Stimulated activated CD8-positive, alpha-beta memory T cell treated with anti-CD3 and anti-CD28 coated beads, Interleukin-12 subunit alpha, Interleukin-12 subunit beta, amount 100 ng/mL, for 24 hours (primary cell): ENCODE measurements around the gene SDK1.

Source experiments
- DNase-seq: peaks from one replicate; pipeline ENCODE4 v3.0.0-alpha.2; 2020; ENCODE audit errors: extremely low read depth

Gene SDK1

DNA sequence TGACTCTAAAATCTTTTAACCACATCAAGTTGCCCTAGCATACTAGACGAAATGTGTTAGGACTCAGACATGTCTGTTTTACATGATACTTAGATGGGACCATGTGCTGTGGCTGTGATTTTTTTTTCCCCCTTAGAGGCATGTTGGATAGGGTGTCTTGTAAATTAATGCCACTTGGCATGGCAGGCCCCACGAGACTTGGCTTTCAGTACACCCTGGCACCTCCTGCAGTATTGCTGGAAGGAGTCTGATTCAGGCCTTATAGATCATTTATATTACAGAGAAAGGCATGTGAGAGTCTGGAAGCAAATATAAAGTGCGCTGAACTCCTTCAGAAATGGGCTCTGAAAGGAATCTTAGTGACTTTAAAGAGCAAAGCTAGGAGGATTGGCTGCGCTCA is 494.1 kb downstream of the SDK1 start:
- no peak for DNase-seq

DNA sequence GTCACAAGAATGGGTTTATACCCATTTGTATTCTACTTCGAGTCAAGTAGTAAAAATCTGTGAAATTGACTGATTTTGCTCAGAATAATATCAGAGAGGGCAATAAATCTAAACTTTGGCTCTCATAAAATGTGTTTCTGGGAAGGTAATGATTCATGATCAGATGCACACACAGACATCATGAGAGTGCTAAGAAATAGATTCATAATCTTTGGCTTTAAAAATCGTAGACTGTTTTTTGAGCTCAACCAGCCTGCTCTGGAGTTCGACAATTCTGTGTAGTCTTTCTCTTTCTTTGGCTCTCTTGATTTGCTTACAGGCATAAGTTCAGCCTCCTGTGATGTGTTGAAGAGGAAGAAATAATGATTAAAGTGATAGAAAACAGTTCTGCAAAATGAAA is 494.7 kb downstream of the SDK1 start:
- DNase-seq, result no peak

DNA sequence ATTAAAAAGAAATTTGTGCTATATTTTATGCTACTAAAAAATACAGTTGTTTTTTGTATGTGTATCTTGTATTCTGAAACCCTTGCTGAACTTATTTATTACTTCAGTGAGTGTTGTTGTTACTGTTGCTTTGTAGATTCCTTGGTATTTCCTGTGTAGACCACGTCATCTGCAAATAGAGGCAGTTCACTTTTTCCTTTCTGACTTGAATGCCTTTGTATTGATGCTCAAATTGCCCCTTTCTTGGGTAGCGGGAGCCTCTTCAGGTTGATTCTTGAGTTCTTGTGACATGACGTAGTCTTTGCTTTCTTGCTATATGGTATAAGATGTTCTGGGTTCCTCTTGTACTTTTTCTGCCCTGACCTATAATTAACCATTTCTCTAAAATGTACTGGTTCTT is 504.1 kb downstream of the SDK1 start:
- DNase-seq, result no peak

DNA sequence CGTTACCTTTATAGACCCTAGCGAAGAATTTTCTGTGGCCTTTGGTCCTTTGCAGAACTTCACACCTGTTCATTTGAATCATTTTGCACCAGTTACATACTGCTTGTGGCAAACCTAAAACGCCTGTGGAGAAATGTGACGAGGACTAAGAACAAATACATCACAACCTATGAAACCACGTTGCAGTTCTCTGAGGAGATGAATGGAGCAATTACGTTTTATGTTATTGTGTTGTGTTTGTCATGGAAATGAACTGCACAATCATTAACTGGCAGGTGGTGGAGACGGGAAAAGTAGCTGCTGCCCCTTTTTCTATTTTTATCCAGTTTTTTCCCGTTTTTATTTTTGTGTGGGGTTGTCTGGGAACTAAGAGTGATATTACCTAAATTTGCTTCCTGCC is 505.5 kb downstream of the SDK1 start:
- DNase-seq, result no peak

DNA sequence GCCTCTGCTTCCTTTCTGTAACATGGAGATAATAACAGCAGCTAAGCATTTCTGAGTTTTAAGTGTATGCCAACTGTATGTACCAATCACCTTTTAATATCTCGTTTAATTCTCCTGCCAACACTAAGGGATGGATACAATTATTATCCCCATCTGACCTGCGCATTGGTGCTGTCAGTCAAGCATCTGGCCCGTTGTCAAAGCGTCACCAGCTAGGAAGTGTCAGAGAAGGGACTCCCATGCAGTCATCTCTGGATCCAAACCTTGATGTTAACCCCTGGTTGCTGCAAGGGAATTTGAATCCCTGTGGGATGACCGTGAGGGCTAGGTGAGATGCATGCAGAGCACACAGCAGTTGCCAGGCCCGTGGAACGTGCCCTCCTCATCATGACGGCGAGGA is 506.8 kb downstream of the SDK1 start:
- DNase-seq, result no peak

DNA sequence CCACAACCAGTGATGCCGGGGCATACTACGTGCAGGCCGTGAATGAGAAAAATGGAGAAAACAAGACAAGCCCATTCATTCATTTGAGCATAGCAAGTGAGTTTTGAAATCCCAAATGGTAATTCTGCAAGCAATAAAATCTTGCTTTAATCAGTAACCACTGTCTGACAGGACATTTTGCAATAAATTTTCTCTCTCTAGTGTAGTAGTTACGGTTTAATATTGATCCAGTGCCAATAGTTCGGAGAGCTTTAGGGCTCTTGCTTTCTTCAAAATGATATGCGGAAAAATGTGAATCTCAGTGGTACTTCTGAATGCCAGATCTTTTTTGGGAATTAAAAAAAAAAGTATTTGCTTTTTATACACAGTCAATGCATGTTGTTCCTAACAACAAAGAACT is 520.4 kb downstream of the SDK1 start:
- no peak for DNase-seq

DNA sequence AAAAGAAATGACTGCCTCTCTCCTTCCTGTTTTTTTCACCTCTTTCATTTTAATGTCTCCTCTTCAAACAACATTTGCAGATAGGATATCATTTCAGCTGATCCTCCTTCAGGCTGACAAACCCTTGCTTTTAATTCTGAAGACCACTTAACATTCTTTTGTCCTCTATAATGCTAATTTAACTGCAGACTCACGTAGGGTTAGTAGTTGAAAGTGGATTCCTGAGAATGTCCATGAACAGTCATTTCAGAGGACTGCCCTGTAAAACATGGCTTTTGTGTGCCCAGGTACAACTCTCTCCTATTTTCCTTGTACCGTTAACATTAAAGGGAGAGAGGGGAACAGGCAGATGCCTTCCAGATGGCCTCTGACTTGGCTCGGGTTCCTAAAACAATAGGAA is 524.4 kb downstream of the SDK1 start:
- no peak for DNase-seq

DNA sequence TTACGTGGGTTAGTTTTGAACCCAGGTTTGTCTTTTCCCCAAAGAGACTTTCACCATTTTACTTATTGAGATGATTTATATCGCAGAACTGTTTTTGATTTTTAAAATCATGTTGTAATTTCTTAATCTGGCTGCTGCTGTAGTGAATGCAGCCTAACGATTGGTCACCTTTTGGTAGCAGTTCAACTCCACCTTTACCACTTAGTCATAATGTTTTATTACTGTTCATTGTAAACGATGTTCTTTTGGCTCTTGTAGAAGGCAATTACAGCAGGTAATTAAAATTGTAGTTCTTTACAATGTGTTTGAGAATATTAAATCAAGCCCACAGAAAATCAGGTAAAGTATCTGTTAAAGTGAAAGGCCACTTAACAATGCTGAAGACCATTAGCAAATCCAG is 531.1 kb downstream of the SDK1 start:
- DNase-seq, result no peak

DNA sequence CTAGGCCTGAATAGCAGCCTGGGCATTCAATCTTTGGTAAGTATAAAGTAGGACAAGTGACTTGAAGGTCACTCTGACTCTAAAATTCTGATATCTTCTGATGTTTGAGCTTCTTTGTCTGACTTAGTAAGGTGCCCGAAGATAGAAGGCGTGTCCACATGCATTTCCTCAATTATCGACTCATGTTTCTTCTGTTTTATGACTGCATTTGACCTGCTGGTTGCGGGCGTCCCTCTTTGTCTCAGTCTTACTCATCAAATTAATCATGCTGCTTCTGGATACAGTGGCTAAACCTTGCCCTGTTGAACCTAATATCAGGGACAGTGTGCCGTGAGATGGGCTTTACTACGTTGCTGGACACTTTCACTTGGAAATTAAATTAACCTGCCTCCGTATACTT is 534.1 kb downstream of the SDK1 start:
- no peak for DNase-seq

DNA sequence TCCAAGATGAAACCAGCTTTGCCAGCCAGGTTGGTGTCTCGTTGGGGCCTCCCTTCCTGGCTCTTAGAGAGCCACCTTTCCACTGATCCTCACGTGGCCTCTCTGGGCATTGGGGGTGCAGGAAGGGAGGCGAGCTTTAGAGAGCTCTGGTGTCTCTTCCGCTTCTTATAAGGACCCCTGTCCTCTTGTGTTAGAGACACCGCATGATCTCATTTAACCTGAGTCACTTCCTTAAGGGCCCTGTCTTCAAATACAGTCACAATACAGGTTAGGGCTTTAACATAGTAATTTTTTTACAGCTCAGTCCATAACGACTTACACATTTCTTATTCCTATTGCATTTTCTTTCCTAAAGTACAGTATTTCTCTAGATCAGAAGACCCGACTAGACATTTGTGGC is 535.8 kb downstream of the SDK1 start:
- DNase-seq, result no peak

DNA sequence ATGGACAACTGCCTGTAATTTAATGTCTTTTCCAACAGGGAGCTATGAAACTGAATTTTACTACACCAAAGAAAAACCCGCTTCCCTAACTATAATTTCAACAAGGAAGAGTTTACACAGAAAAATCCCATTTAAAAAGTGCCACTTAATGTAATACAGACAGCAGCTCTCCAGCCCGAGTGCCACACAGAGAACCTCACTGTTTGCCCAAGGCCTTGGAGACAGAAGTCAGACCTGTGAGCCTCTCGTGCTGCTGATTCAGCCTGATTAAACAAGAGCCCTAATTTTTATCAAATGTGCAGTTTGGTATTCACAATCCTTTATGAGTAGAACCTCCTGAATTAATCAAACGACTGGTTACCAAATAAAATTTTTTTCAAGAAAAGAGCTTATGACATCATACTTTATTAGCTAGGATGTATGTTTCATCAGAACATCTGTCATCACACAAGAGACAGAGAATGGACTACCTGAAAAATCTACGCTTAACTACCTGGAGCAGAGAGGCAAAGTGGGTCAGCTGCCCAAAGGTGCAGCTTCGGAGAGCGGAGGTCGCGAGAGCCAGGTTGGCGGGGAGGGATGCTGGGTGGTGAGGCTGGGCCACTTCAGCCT is 543.6 kb downstream of the SDK1 start:
- no peak for DNase-seq

DNA sequence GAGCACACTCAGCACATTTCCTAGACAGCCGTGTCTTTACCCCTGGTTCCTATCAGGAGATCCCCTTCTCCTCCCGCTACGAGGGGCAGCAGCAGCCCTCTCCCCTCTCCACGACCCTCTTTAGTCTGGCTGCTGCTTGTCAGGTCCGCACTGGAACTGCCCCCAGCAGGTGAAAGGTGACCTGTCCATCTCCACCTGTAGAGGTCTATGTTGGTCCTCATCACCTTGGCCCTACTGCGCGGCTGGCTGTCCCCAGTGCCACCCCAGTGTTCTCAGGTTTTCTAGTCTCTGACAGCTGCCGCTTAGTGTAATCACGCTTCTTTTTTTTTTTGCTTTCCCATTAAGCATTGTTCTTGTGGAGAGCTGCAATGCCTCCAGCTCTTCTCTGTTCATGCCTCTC is 545.7 kb downstream of the SDK1 start:
- DNase-seq, result no peak

DNA sequence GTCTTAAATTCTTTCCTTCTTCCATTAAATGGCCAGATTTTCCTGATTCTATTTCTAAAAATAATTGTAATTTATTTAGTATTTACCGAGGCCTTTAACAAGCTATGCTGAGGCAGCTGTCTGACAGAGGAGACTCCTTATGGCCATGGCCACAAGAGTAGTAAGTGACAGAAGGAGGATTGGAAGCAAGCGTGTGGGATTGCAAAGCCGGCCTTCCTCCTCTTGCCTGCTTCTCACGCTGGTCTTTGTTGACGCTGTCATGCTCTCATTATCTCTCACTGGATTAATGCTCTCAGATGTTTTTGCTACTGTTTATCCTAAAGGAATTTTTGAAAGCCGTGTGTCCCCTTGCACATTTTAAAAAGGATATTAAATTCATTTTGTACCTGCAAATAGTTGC is 546.3 kb downstream of the SDK1 start:
- DNase-seq, result no peak

DNA sequence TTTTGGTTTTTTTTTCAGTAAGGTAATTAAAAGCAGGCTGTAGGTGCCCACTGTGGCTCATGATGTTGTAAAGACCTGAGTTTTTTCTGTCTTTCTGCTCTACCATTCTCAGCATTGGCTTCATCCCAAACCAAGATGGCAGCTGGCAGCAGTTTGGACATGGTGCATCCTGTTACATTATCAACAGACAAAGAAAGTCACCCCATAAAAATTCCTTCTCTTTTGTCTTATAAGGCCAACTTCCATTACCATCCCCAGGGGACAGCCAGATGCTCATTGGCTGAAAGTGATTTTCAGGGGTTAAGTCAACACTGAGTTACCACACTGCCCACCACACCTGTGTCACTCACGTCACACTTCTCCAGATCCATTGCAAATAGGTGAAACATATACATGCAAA is 558.4 kb downstream of the SDK1 start:
- no peak for DNase-seq

DNA sequence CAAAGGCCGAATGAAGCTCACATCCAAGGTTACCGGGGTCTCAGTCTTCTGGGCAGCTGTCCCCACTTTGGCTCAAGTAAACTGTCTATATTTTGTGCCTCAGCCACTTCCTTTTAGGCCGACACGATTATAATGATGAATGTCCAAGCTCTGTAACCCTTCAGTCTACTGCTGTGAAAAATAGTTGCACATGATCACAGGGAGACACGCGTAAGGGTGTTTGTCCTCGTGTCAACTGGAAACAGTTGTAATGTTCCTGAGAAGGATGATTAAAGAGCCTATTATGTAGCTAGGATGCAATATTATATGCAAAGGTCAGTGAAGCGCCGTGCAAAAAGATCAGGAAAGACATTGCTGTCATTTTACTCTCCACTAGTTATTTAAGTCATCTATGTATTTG is 559.9 kb downstream of the SDK1 start:
- DNase-seq, result no peak

DNA sequence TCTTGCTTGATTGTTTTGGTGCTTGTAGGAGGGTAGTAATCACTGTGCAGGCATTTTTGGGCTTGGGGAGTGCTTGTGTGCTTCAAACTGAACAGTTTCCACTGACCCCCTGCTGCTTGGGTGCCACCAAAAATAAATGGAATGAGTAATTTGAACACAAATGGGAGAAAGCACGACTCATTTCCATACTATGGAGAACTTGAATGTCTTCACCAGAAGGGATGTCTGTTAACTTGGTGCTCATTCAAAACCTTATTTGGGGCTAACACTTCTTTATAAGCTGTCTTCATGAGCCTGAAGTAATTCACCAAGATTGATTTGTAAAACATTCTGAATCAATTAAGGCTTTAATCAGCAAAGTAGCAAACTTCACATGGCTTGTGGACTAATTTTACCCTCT is 560.3 kb downstream of the SDK1 start:
- no peak for DNase-seq

DNA sequence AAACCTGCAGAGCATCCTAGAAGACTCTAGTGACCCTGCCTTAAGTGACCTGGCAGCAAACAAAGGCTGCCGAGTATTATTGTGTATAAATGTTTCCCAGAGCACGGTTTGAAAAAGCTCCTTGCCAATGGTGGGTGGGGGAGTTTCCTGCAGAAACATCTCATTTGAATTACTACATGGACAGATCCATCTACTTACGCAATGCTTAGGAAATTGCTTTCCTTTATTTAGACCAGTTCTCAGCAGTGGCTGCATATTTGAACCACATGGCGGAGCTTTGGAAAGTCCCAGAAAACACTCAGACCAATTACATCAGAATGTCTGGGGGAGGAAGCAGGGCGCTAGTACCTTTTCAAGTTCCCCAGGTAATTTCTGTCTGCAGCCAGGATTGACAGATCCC is 560.9 kb downstream of the SDK1 start:
- no peak for DNase-seq

DNA sequence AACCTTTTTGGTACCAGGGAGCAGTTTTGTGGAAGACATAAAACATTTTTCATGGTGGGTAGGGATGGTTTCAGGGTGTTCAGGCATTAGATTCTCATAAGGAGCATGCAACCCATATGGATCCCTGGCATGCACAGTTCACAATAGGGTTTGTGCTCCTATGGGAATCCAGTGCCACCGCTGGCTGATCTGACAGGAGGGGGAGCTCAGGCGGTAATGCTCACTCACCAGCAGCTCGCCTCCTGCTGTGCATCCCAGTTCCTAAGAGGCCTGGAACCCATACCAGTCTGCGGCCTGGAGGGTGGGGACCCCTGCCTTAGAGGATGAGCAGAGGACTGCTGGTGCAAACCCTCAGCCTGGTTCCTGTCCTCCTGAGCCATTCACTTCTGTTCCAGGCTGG is 561.7 kb downstream of the SDK1 start:
- DNase-seq, result no peak

DNA sequence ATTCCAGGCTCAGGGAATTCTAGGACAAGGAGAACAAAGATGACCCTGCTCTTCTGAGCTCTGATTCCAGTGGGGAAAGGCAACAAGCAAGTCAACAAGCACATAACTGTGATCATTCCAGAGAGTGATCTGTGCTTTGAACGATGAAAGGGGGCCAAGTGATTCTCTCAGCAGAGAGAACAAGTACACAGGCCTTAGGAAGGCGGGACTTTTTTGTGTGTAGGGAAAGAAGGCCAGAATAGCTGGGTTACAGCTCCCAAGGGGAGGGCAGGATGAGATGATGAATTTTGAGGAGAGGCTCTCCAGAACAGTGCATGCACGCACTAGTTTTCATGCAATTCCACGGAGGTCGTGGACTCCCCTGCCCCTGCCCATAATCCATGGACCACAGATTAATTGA is 565.2 kb downstream of the SDK1 start:
- DNase-seq, result no peak

DNA sequence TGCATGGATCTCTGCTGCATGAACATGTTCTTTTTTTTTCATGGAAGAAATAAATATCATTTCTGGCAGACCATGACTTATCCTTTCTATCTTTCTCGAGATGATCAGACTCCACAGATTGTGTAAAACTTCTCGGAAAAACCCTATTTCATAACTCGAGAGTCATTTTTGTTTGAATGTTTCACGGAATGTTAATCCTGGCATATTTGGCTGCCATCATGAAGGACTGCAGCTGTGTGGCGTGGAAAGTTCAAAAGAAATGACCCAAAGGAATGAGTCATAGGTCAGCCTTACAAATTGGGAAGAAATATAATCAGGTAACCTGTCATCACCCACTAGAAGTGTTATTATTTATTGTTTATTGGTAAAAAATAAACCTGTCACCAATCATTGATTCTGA is 566.8 kb downstream of the SDK1 start:
- no peak for DNase-seq

DNA sequence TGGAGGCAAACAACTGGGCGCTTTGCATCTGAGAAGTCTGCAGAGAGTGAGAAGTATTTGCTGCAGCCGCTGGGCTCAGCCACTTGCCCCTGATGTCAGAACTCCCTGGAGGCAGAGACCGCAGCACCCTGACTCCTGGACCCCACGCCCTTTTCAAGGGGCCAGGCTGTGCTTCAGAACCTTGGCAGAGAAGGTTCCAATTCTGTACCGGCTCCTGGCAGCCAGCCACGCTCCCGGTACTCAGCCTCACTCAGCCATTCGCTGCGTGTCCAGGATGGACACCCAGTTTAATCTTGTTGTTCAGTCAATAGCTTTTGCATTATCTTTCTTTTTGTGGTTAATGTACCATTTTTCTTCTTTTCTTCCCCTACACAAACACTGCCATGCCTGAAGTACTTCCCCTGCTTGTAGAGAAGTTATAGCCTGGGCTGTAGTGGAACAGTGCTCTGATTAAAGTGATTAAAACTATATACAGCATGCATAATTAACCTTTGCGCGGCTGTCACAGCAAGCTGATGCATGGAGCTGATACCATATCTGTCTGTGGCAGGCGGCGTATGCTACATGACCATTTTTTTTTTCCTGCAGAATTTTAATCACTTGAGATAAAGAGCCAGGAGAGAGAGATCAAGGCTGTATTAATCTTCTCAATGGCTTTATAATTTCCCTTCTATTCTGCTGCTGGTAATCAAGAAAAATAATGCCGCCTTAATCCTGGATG is 578.5 kb downstream of the SDK1 start:
- no peak for DNase-seq

DNA sequence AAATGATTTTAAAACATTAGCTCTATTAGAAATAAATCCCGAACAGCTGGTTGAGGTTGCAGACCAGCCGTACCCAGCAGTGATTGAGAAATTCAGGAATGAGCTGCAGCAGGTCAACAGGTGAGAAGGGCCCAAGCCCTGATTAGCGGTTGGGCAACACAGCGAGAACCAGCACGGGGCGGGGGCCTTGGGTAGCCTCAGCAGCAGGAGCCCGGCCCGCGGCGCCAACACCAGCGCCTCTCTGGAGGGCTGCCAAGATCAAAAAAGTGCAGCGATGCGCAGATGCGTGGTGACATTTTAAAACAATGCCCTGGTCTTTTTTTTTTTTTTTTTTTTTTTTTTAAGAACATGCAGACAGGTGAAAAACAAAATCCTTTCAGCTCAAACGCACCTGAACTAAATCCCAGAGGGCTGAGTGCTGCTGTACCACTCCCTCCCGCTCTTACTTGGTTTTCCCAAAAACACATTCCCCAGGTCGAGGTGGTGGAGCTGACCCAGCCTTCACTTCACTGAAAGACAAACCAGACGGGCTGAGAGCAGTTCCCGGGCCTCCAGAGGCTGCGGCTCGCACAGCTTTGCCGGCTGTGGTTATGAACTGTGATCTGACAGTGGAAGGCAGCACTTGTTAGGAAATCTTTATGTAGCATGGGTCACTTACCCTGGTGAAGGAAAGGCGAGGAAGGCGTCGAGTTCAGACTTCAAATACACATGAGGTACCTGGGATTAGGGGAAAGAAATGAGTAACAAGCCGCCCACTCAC is 579.4 kb downstream of the SDK1 start:
- DNase-seq, result no peak

DNA sequence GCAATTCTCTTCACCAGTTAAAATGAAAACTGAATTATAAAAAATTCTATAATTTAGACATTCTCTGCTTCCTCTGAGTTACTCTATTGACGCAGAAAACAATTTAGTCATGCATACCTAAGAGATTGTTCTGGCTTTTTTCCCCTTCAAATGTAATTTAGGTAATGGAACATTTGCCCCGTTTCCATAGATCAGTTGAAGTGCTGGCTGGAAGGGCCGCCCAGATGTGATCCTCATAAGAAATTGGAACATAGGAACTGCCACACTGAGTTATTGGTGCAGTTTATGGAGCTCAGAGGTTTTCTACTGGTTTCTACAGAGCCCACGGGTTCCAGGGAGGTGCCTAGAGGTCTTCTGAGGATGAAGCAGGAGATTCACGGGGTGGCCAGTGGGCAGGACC is 581.7 kb downstream of the SDK1 start:
- no peak for DNase-seq
